Limb (tissue), 2 donors: ENCODE results near the gene DPH3.

Experiments
- DNase-seq, 2 donors: peaks; one replicate each; pipeline ENCODE4 v3.0.0-alpha.2; 2016; ENCODE audit errors: extremely low spot score in 2 of 2

The DPH3 gene

GRCh38 chr3:16236030-16236639, 28.6 kb downstream of the DPH3 start:
- DNase-seq, result no peak

- DNase-seq, result no peak
These were observed 30.5 kb downstream of the DPH3 start for GRCh38 chr3:16234281-16234680.

GRCh38 chr3:16233806-16234205, 30.9 kb downstream of the DPH3 start:
- no peak for DNase-seq

- no peak for DNase-seq
These were observed 32.8 kb downstream of the DPH3 start for GRCh38 chr3:16231983-16232382.

GRCh38 chr3:16229681-16230080, 35.1 kb downstream of the DPH3 start:
- DNase-seq, result no peak

GRCh38 chr3:16227566-16227965, 37.2 kb downstream of the DPH3 start:
- no peak for DNase-seq

- no peak for DNase-seq
These were observed 40.4 kb downstream of the DPH3 start for GRCh38 chr3:16224325-16224724.

- DNase-seq, result no peak
These were observed 42.2 kb downstream of the DPH3 start for GRCh38 chr3:16222547-16222946.

GRCh38 chr3:16221990-16222389, 42.8 kb downstream of the DPH3 start:
- no peak for DNase-seq

GRCh38 chr3:16219777-16220176, 45.0 kb downstream of the DPH3 start:
- no peak for DNase-seq

GRCh38 chr3:16216373-16216935, 48.3 kb downstream of the DPH3 start:
- no peak for DNase-seq

- no peak for DNase-seq
These were observed 50.4 kb downstream of the DPH3 start for GRCh38 chr3:16214366-16214765.

- DNase-seq, result no peak
These were observed 53.4 kb downstream of the DPH3 start for GRCh38 chr3:16211176-16211904.
